Hair follicle dermal papilla cell (primary cell): Measurements from ENCODE around the gene DCLK1. TPM values are rescaled to one million over a fixed set of nuclear protein-coding genes. Genes with fewer than 3 reads are reported as not detected.

ENCODE experiments used
- total RNA-seq: library from RNA; depleted of rRNA; stranded (reverse); fragments of >200 nt; gene quantifications from 2 replicates; pipeline ENCODE4 v1.2.3, GENCODE V29; 2012

DCLK1 gene
- 14.9 and 21.1 TPM in 2 replicates for total RNA-seq

DNA sequence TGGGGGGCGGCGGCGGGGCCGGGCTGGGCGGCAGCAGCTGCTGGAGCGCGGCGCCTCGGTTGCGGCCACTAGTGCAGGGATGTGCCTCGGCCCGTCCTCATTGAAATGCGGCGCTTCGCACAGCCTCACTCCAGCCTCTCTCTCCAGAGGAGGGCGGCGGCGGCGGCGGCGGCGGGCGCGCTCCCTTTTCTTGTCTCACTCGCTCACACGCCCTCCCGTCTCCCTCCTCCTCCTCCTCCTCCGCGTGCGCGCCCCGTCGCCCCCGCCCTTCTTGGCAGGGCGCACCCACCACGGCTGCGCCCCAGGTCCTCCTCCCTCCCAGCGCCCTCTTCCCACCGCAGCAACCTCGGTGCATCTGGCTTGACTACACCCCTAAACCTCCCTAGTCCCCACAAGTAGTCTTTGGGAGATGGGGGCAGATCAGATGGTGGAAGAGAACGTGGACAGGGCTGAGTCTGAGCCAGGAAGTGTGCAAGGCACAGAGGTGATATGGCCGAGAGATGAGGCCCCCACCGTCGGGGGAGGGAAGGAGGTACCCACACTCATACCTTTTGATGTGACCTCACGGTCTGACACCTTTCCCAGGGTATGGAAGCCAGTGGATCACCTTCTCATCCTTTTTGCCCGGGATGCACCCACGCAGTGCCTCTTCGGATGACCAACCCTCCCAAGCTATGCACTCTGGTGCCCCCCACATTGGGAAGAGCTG, at the start of gene DCLK1:
TSS of gene DCLK1 (minus strand) at position 161 of the 709 bp plus-strand sequence.

Other genes with a start within 250 kb of the DCLK1 start
- gene SOHLH2, start 83.2 kb upstream of the DCLK1 start, total RNA-seq, result 0.36 and 0.49 TPM in 2 replicates
- 0.65 and 1.3 TPM in 2 replicates for gene CCDC169, start 166.4 kb upstream of the DCLK1 start, total RNA-seq
- 85.0 and 89.4 TPM in 2 replicates for gene SPART, start 215.0 kb upstream of the DCLK1 start, total RNA-seq